ENCODE results near the gene PIGT. TPM values are rescaled to one million over a fixed set of nuclear protein-coding genes. Genes with fewer than 3 reads are reported as not detected.

Gene PIGT
- total RNA-seq, 4 donors from 2014 or later = 28.7 to 89.2 (median 62.6) TPM

GRCh38 chr20:45427236-45428149 is 11.6 kb downstream of the PIGT start:
- Histone ChIP-seq H3K4me3 (no peak overlapping the region), H3K4me1 (no peaks in the 10 kb centered on the region), H3K27me3 (no peaks in the 10 kb centered on the region), H3K27ac (no peak overlapping the region), H3K36me3 (no peaks in the 10 kb centered on the region), H3K9me3 (no peaks in the 10 kb centered on the region)
- TF ChIP-seq CTCF (IDR thresholded peaks at IDR 0.05) (no peak), POLR2A (IDR thresholded peaks at IDR 0.05) (no peak)
- intact Hi-C loops (cut with DNase I; ENCODE audit: low total_unique reads) = no loop called here
- no peak for DNase-seq

GRCh38 chr20:45429618-45430017 is 13.7 kb downstream of the PIGT start:
- no peaks in the 10 kb centered on the region for H3K36me3 ChIP-seq
- no peak overlapping the region for H3K4me3 ChIP-seq
- no peak for TF ChIP-seq CTCF (IDR thresholded peaks at IDR 0.05)
- TF ChIP-seq POLR2A (IDR thresholded peaks at IDR 0.05) = no peak
- no peaks in the 10 kb centered on the region for H3K27me3 ChIP-seq
- no peaks in the 10 kb centered on the region for H3K4me1 ChIP-seq
- H3K9me3 ChIP-seq = no peaks in the 10 kb centered on the region
- DNase-seq = no peak
- no peak overlapping the region for H3K27ac ChIP-seq
- intact Hi-C loops (cut with DNase I; ENCODE audit: low total_unique reads) = no loop called here

- H3K27me3 ChIP-seq = no peaks in the 10 kb centered on the region
- H3K9me3 ChIP-seq = no peaks in the 10 kb centered on the region
- DNase-seq = no peak
- no peaks in the 10 kb centered on the region for H3K4me1 ChIP-seq
- H3K4me3 ChIP-seq = no peak overlapping the region
- H3K36me3 ChIP-seq = no peaks in the 10 kb centered on the region
- intact Hi-C loops (cut with DNase I; ENCODE audit: low total_unique reads) = no loop called here
- TF ChIP-seq CTCF (IDR thresholded peaks at IDR 0.05) = no peak
- no peak overlapping the region for H3K27ac ChIP-seq
Measured at GRCh38 chr20:45432294-45432693, 16.4 kb downstream of the PIGT start.

GRCh38 chr20:45433316-45433715 is 17.4 kb downstream of the PIGT start:
- Histone ChIP-seq H3K36me3 (no peaks in the 10 kb centered on the region), H3K27me3 (no peaks in the 10 kb centered on the region), H3K4me3 (no peak overlapping the region), H3K9me3 (no peaks in the 10 kb centered on the region), H3K27ac (no peak overlapping the region), H3K4me1 (no peaks in the 10 kb centered on the region)
- peak in 1 of 2 donors; percentile 41 for DNase-seq
- TF ChIP-seq POLR2A (IDR thresholded peaks at IDR 0.05) = no peak
- TF ChIP-seq CTCF (IDR thresholded peaks at IDR 0.05) = no peak
- intact Hi-C loops (cut with DNase I; ENCODE audit: low total_unique reads) = no loop called here

GRCh38 chr20:45433976-45434375 is 18.0 kb downstream of the PIGT start:
- Histone ChIP-seq H3K9me3 (no peaks in the 10 kb centered on the region), H3K27ac (no peak overlapping the region), H3K27me3 (no peaks in the 10 kb centered on the region), H3K4me1 (no peaks in the 10 kb centered on the region), H3K4me3 (no peak overlapping the region), H3K36me3 (no peaks in the 10 kb centered on the region)
- TF ChIP-seq POLR2A (IDR thresholded peaks at IDR 0.05) (no peak), CTCF (IDR thresholded peaks at IDR 0.05) (no peak)
- no peak for DNase-seq
- intact Hi-C loops (cut with DNase I; ENCODE audit: low total_unique reads) = no loop called here

Measured in uterus (tissue), 4 donors.